ENCODE results near the gene VAV2.

VAV2 gene

DNA sequence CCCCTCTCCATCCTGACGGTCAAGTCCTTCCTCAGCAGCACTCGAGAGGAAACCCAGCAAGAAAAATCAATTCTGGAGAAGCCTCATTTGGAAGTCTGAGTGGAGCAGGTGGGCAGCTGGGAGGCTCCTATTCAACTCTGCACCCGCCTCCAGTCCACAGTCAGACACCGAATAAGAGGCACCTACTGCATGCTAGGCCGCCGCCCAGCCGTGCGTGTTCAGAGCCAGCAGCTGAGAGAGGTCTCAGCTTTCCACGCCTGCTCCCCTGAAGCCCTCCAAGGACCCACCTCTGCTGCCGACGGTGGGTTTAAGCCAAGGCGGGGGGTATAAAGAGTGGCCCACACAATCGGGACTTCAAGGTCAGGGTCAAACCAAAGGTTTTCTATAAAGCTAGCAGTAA lies 41.9 kb downstream of the VAV2 start:
- no peak for DNase-seq

DNA sequence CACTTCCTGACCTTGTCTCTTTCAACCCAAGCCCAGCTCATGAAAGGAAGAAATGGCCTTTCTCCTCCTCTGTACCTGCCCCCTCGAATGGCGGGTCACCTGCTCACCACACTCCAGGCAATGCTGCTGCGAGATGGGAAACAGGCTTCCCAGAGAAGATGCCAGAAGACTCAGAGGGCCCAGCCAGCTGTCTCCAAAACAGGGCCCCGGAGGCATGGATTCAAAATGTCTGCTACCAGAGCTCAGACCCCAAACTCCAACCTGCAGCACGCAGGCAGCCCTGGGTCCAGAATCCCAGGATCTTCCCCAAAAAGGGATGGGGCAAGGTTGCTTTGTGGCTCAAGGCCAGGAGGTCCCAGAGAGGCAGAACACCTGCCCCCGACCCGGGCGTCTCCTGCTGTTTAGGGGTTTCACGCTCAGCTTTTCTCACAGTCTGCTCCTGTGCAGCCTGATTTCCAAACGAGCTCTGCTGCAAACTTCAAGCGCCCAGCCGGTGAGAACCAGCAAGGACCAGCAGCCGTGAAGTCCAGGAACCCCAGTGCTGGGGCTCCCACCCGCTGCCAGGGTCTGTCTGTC lies 42.5 kb downstream of the VAV2 start:
- no peak for DNase-seq

- no peak for DNase-seq
These were observed 43.3 kb downstream of the VAV2 start for GRCh38 chr9:133948561-133949485.

- no peak for DNase-seq
These were observed 44.0 kb downstream of the VAV2 start for GRCh38 chr9:133948131-133948530.

DNA sequence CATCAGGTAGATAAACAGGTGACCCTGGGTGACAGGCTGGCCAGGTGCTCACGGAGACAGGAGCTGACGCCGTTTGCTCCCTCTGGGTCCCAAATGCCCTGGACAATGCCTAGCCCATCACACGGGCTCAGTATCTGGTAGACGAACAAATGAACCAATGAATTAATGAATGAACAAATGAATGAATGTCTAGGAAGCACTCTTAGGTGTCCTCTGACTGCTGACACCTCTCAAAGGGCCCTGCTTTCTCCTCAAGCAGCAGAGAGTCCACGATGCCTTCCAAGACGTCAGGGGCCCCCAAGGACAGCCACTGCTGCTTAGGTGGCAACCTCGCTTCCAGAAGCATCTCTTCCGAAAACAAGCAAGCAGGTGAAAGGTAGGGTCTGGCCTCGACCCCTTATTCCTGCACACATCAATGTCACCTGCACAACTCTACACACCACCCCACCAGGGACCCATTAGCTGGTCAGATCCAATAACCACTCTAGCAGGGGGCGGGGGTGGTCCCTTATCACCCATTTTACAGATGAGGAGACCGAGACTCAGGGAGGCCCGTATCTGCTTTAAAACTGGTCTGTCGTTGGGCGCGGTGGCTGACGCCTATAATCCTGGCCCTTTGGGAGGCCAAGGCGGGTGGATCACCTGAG lies 45.2 kb downstream of the VAV2 start:
- DNase-seq: no peak

DNA sequence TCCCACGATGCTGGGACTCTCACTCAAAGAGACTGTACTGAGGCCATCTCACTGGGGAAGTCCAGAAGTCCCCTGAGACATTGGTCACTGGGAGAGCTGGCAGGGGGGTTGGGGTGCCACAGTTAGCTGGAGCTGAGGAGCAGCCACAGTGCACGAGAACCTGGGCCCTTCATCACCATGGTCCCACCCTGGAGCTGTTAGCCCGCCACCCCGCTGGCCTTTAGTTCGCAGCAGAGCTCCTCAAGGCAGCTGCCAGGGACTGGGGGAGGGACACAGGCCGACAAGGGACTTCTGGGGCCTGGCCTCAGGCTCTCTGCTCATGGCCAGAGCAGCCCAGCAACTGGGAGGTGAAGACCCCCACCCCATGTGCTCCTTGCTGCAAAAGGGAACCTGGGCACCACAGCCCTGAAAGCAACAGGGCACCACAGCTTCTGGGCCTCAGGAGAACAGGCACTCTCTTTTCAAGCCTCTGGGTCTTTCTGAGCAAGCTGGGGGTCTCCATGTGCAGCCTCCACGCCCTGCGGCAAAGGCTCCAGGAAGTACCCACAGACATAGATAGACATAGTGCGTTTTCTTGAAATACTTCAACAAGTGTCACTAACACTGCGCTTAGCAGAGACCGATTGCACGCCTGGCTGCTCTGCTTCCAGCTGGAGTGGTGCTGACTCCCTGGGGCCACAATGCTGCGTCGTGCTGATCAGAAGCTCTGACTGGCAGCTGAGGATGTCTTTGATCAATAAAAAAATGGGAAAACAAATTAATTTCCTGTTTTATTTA lies 46.0 kb downstream of the VAV2 start:
- no peak for DNase-seq

DNA sequence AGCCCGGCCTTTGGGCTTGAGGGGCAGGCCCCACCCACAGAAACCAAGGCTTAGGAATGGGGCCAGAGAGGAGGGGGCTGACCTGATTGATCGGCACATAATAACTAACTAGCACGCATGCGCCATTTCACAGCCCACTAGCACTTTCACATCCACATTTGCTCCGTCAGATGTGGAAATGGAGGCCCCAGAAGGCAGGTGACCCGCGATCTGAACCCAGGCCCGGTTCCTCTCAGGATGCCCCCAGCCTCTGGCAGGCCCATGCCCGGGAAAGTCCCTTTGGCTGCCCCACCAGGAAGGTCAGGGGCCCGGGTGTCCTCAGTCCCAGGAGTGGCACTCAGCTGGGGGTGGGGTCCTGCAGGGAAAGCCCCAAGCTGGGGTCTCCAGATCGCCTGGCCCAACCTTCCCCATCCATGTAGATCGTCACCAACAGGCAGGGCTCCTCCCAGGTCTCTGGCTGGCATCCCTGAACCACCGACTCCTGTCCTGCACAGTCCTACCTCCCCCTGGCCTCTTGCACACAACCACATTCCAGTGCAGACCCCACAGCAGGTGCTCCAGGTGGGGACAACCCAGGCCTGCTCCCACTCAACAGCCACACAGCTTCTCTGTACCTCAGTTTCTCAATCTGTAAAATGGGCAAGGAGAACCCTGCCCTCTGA lies 46.7 kb downstream of the VAV2 start:
- no peak for DNase-seq

DNA sequence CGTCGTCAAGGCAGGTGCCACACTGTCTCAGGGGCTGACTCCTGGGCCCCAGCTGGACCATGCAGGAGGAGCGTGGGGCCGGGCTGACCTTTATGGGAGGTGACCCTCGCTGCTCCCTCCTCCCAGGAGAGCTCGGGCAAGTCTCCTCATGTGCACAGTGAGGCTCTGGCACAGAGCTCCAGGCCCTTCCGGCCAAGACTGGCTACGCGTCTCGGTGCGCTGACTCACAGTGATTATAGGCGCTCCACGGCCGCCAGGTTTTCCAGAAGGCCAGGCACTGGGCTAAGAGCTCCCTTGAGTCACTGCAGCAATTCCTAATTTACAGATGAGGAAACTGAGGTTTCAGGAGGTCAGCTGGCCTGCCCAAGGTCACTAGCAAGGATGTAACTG lies 47.4 kb downstream of the VAV2 start:
- DNase-seq: no peak

DNA sequence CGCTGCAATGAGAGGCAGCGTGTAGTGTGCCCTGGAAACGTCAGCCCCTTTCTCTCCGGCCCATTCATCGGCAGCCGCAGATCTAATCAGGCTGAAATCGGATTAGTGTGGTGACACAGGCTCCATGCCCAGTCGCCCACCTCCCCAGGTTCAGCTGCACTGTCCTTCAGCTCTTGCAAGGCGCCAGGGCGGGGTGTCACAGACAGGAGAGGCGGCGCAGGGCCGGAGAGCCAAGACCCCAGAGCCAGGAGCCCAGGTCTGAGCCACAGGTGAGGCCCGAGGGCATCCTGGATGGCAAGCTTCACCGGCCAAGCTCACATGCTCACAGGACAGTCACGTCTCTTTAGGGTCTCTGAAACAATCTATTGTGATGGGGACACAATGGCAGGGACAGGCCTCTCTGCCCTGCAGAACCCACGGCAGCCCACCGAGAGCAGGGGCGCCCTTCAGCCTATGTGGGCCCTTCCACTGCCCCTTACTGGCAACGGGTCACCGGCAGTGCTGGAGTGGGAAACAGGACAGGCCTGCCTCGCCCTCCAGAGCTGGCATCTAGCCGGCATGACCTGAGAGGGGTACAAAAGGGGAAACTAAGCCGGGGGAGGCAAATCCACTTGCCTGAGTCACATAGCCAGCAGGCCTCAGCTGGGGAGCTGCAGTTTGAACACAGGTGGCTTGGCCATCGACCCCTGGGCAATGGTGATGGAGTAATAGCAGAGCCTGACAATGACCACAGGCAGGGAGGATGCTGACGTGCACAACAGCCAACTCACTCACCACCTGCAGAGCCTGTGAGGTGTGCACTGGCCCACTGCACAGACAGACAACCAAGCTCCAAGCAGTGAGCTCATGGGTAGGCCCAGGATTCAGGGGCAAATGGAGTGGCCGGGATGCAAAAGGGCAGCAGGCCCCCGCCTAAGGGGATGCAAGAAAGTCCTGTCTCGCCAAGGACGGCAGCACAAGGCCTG lies 48.1 kb downstream of the VAV2 start:
- no peak for DNase-seq

DNA sequence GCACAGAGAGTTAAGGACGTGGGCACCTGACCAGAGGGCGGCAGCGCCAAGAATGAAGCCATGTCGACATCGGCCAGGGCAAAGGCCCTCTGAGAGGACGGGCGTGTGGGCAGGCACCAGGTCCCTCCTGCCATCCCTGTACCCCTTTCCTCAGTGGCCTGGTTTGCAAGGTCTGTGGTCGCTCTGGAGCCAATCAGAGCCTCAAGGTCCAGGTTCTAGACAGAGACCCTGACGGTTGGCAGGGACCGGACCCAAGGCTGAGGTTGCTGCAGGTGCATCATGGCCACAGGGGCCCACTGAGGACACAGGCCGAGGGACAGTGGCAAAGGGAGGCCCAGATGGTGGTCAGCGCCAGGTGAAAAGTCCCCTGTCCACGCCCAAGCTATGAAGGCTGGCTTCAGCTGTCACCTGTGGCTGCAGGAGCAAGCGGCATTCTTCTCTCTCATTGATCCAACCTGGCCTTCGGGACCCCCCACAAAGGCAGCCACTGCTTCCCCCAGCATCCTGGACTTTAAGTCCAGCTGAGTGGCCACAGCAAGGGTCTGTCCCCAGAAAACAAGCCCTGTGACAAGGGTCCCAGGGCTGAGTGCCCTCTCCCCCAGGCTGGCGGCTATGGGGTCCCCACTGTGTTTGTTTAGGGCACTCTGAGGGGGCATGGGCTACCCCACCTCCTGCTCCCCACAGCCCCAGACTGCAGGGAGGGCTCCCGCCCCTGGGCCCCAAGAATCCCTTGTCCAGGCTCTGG lies 48.9 kb downstream of the VAV2 start:
- DNase-seq: no peak

GRCh38 chr9:133942206-133942975 lies 49.7 kb downstream of the VAV2 start:
- DNase-seq: no peak

GRCh38 chr9:133939845-133940244 lies 52.3 kb downstream of the VAV2 start:
- DNase-seq: no peak

- no peak for DNase-seq
These were observed 52.8 kb downstream of the VAV2 start for GRCh38 chr9:133939171-133939785.

GRCh38 chr9:133938753-133939152 lies 53.4 kb downstream of the VAV2 start:
- no peak for DNase-seq

DNA sequence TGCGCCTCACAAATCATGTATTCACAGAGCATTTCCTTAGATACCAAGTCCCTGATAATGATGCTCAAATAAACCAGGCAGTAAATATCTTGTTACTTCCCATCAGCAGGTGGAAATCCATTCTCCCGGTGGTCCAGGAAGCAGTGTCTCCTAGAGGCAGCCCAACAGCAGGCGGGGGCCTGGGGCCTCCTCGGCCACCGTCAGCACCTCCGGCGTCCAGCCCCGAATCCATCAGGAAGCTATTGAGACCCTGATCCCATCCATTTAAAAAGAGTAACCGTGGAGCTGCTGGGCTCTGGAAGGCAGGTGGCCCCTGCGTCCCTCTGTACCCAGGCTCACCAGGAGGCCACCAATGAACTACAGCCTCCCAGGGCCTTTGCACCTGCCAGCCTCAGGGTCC lies 54.0 kb downstream of the VAV2 start:
- DNase-seq: no peak

DNA sequence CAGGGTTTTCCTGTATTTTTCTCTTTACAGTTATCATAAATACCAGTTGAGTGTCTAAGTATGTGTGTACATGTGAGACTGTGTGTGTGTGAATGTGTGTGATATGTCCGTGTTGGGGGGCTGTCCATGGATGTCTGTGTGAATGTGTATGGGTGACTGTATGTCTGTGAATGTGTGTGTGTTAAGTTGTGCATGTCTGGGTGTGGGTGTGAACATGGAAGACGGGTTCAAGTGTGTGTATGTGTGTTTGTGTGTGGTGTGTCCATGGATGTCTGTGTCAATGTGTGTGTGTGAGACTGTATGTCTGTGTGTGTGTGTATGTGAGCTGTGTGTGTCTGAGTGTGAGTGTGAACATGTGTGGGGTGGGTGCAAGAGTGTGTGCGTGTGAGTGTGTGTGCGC lies 55.0 kb downstream of the VAV2 start:
- DNase-seq: no peak

GRCh38 chr9:133935328-133936005 lies 56.7 kb downstream of the VAV2 start:
- no peak for DNase-seq

DNA sequence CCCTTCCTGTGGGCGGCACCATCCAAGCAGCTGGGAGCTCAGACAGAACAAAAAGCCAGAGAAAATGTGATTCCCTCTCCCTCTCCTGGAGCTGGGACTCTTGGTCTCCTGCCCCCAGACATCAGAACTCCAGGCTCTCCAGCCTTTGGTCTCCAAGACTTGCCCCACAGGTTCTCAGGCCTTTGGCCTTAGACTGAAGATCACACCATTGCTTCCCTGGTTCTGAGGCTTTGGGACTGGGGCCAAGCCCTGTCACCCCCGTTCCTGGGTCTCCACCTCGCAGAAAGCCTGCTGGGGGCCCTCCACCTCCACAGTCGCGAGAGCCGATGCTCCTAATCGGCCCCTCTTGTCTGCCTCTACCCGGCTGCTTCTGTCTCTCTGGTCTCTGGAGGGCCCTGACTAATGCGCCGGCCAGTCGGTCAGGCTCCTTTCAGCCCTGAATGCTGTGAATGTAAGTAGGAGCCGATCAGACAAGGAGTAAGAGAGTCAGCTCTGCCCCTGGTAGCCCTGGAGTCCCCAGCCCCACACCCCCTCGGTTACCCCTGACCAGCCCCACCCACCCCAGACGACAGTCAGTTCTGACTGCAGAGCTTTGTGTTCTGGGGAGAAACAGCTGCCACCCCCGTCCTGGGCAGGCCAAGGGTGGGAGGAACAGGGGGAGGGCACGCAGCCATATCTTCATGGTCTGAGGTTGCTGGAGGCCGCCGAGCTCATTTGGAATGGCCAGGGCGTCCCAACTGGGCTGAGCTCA lies 57.5 kb downstream of the VAV2 start:
- DNase-seq: no peak

Data from stimulated activated CD4-positive, alpha-beta T cell treated with anti-CD3 and anti-CD28 coated beads, Interleukin-2, amount 100 ng/mL, for 24 hours (primary cell).